ENCODE results near the gene KIRREL3. TPM values are rescaled to one million over a fixed set of nuclear protein-coding genes. Genes with fewer than 3 reads are reported as not detected.

The KIRREL3 gene
- total and polyA plus RNA-seq, 2 donors (not counting 3 experiments of a cell fraction or from before 2014, with no cell fraction given) = not detected

DNA sequence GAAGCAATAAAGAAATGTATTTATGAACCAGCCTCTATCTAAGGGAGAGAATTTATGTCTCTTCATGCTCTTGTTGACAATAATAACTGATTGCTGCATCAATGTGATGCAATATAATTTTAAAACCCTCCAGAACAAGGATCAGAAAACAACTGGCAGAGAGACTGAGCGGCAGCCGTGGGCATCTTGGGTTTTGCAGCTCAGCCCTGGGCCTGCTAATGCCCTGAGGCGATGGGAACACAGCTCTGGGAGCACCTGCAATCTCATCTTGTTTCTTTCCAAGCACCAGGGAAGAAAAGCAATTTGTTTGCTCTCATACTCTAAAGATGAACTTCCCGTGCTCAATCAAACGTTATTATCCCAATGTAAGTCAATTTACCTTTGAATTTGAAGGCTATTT lies 399.4 kb downstream of the KIRREL3 start:
- Histone ChIP-seq H4K20me1 (replicated peaks; ENCODE audit: control insufficient read depth, extremely low read depth, insufficient read depth, low read length) (no peaks in the 10 kb centered on the region), H3K4me3 (replicated peaks in 1 of 3; ENCODE audit: insufficient read depth in 1 of 3, low read depth in 1 of 3, low read length in 3 of 3) (no peak overlapping the region), H3K36me3 (ENCODE audit: control insufficient read depth in 2 of 2, extremely low read depth in 1 of 2, insufficient read depth in 2 of 2, low read length in 2 of 2) (no peaks in the 10 kb centered on the region), H2AFZ (ENCODE audit: low read depth, low read length) (no peak overlapping the region), H3K79me2 (ENCODE audit: control insufficient read depth, insufficient read depth, low read length) (no peaks in the 10 kb centered on the region), H3K9me3 (replicated peaks; ENCODE audit: control insufficient read depth, insufficient read depth, low read length) (no peaks in the 10 kb centered on the region), H3K27ac (ENCODE audit: insufficient read depth, low read depth, low read length) (no peak overlapping the region), H3K27me3 (ENCODE audit: control insufficient read depth in 2 of 2, insufficient read depth in 2 of 2, low read length in 2 of 2) (no peaks in the 10 kb centered on the region), H3K4me2 (ENCODE audit: insufficient read depth, low read length) (no peak overlapping the region), H3K9me1 (replicated peaks; ENCODE audit: control insufficient read depth, extremely low read depth, insufficient read depth, low read length) (no peaks in the 10 kb centered on the region), H3K4me1 (ENCODE audit: control insufficient read depth, extremely low read depth, insufficient read depth, low read length) (no peaks in the 10 kb centered on the region), H3K9ac (replicated peaks; ENCODE audit: extremely low read depth, insufficient read depth, low read length) (no peak overlapping the region)
- FAIRE-seq = no peak
- TF ChIP-seq MYC (IDR thresholded peaks at IDR 0.05; ENCODE audit: low read depth, low read length) (no peak), FOS (IDR thresholded peaks at IDR 0.05; ENCODE audit: borderline replicate concordance, insufficient read depth, low read length) (no peak), JUN (IDR thresholded peaks at IDR 0.05; ENCODE audit: borderline replicate concordance, insufficient read depth, insufficient read length, low read depth) (no peak), GATA2 (IDR thresholded peaks at IDR 0.05; ENCODE audit: insufficient read depth, insufficient read length, low read depth, low read length) (no peak), POLR2A (IDR thresholded peaks at IDR 0.05; ENCODE audit: low read depth, low read length) (no peak), POLR2AphosphoS5 (IDR thresholded peaks at IDR 0.05; ENCODE audit: insufficient read depth, low read depth, low read length) (no peak), EZH2 (IDR thresholded peaks at IDR 0.05; ENCODE audit: borderline replicate concordance, low read depth, low read length, severe bottlenecking) (no peak)
- TF ChIP-seq, protein P1, sequence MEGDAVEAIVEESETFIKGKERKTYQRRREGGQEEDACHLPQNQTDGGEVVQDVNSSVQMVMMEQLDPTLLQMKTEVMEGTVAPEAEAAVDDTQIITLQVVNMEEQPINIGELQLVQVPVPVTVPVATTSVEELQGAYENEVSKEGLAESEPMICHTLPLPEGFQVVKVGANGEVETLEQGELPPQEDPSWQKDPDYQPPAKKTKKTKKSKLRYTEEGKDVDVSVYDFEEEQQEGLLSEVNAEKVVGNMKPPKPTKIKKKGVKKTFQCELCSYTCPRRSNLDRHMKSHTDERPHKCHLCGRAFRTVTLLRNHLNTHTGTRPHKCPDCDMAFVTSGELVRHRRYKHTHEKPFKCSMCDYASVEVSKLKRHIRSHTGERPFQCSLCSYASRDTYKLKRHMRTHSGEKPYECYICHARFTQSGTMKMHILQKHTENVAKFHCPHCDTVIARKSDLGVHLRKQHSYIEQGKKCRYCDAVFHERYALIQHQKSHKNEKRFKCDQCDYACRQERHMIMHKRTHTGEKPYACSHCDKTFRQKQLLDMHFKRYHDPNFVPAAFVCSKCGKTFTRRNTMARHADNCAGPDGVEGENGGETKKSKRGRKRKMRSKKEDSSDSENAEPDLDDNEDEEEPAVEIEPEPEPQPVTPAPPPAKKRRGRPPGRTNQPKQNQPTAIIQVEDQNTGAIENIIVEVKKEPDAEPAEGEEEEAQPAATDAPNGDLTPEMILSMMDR (IDR thresholded peaks at IDR 0.05; ENCODE audit: extremely low read depth in 1 of 2, insufficient read depth in 1 of 2, low read depth in 1 of 2, low read length in 2 of 2) = no peak
- TF ChIP-seq, protein P2, sequence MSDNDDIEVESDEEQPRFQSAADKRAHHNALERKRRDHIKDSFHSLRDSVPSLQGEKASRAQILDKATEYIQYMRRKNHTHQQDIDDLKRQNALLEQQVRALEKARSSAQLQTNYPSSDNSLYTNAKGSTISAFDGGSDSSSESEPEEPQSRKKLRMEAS (IDR thresholded peaks at IDR 0.05; ENCODE audit: insufficient read depth, insufficient read length) = no peak
- DNase-seq (ENCODE audit: low read depth, low spot score) = no peak
- BruUV-seq (replicated peaks) = no TSS peak
- ChIA-PET POLR2A (no interaction called here), CTCF (no interaction called here)
- intact Hi-C loops (cut with micrococcal nuclease) = no loop called here
- dilution Hi-C loops (cut with MboI; ENCODE audit: extremely low pct_ligation_motif_present, low sequenced_read_pairs) = no loop called here

Measured in endothelial cell of umbilical vein (primary cell).